ENCODE results near the gene ST6GAL1.
"Not testable (repeated sequence)": the region's sequence is repeated elsewhere in the genome, so short reads cannot be mapped to it uniquely, and the experiment has no call there.

The ST6GAL1 gene

DNA sequence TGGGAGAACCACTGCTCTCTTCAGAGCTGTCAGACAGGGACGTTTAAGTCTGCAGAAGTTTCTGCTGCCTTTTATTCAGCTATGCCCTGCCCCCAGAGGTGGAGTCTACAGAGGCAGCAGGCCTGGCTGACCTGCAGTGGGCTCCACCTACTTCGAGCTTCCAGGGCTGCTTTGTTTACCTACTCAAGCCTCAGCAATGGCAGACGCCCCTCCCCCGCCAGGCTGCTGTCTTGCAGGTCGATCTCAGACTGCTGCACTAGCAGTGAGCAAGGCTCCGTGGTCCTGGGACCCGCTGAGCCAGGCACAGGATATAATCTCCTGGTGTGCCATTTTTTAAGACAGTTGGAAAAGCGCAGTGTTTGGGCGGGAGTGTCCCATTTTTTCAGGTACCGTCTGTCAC lies 127.5 kb downstream of the ST6GAL1 start:
- DNase-seq: not testable (repeated sequence)

- no peak for DNase-seq
Observed at GRCh38 chr3:187061748-187062147, 131.4 kb downstream of the ST6GAL1 start.

DNA sequence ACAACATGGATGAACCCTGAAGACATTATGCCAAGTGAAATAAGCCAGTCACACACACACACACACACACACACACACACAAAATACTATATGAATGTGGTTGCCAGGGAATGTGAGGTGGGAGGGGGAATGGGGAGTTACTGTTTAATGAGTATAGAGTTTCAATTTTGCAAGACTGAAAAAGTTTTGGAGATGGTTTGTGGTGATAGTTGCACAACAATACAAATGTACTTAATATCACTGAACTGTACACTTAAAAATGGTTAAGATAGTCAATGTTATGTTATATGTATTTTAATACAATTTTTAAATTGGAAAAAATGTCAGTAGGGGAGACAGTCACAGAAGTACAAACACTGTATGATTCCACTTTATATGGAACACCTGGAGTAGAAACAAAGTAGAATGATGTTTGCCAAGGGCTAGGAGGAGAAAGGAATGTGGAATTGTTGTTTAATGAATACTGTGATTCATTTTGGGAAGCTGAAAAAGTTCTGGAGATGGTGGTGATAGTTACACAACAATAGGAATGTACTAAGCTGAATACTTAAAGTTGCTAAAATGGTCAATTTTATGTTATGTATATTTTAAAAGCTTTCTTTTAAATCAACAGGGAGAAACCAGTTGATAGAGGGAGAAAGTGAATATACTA lies 132.3 kb downstream of the ST6GAL1 start:
- DNase-seq: peak; percentile 68

GRCh38 chr3:187063286-187064121 lies 133.2 kb downstream of the ST6GAL1 start:
- no peak for DNase-seq

GRCh38 chr3:187064210-187065115 lies 134.1 kb downstream of the ST6GAL1 start:
- no peak for DNase-seq

DNA sequence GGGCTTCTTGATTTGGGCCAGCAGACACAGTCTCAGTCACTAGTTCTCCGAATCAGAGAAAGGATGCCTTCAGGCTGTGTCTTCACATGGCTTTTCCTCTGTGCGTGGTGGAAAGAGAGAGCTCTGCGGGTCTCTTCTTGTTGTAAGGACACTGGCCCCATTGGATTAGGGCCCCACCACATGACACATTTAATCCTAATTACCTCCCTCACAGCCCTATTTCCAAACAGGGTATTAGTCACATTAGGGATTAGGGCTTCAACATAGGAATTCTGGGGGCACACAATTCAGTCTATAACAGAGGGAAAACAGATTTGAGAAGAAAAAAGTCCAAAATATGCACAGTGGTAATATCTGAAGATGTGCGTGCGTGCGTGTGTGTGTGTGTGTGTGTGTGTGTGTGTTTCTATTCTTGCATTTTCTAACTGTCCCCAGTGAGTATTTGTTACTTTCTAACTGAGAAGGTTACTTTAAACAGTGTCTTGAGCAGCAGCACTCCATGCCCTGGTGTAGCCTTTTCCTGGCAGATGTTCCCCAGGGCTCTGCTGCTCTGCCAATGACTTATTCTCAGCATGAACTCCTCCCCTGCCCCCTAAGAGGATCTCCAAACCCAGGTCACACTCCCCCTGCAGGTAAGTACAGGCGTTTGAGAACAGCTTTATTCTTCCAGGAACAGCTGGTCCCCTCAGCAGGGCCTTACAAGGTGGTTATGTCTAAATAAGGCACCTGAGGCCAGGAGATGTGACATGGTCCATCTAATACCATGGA lies 136.1 kb downstream of the ST6GAL1 start:
- DNase-seq: peak; percentile 50

DNA sequence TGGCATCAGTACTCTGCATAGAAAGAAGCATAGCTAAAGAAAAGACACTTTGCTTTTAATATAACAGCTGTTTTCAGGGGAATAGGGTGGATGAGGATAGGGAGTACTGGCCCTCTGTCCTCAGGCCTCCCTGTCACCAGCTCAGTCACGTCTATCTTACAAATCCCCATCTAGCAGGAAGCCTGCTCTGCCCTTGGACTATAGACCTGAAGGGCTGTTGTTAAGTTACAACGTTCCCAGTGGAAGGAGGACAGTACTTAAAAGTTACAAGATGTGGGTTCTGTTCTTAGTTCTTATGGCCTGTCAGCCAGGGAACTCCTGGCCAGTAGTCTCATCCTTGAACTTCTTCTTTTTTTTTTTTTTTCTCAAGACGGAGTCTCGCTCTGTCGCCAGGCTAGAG lies 138.5 kb downstream of the ST6GAL1 start:
- DNase-seq: no peak

DNA sequence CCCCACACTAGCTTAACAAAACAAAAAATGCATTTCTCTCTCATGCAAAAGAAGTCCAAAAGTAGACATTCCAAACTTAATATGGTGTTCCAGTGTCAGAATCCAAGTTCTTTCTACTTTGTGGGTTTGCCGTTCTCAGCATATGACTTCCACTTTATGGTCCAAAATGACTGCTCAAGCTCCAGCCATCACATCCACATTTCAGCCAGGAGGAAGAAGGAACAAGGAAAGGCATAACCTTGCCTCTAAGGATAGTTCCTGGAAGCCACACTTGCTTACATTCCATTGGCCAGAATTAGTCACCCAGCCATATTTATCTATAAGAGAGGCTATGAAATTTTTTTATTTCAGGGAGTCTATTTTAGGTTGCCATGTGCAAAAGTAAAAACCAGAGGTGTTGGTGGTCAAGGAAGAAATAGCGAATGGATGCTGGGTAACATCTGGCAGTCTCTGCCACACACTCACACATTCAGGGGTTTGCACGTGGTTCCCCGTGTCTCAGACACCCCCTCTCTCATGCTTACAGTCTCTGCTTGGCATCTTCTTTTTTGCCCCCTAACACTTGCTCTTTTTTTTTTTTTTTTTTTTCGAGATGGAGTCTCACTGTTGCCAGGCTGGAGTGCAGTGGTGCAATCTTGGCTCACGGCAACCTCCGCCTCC lies 139.7 kb downstream of the ST6GAL1 start:
- no peak for DNase-seq

GRCh38 chr3:187072102-187072501 lies 141.8 kb downstream of the ST6GAL1 start:
- no peak for DNase-seq

GRCh38 chr3:187072511-187072910 lies 142.2 kb downstream of the ST6GAL1 start:
- DNase-seq: no peak

DNA sequence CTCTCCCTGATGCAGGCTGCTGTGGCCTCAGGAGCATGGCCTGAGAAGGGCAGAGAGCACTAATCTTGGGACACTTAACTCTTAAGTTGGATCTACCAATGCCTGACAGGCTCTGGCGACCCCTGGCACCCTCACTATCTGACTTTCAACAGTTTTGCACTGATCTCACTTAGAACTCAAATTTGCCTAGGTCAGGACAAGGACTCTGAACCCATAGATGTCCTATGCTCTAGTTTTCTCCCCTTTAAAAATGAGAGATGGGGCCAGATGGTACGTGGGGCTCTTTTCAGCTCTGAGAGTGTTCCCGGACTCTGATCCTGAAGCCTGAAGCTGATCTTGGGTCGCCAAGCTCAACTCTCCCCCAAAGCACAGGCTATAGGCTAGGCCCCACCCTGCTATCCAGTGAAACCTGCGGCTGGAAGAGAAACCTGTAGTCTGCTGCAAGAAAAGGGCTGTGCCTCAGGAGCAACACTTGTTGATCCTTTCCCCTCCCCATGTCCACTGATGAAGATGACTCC lies 143.3 kb downstream of the ST6GAL1 start:
- DNase-seq: no peak

DNA sequence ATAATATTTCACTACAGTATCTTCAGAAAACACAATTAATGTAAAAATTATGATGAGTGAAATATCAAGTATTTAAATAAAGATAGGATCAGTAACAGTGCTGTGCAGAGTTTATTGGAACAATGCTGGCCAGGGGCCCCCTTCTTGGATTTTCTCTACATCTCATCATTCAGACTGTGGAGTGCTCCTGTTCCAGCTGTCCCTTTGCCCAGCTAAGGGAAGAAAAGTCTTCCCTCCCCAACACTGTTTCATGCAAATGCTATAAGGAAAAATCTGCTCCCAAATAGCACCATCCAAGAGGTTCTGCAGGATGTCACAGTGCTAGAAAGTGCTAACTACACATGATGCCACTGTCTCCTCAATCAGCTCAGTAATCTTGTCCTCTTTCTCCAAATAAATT lies 144.5 kb downstream of the ST6GAL1 start:
- DNase-seq: no peak

DNA sequence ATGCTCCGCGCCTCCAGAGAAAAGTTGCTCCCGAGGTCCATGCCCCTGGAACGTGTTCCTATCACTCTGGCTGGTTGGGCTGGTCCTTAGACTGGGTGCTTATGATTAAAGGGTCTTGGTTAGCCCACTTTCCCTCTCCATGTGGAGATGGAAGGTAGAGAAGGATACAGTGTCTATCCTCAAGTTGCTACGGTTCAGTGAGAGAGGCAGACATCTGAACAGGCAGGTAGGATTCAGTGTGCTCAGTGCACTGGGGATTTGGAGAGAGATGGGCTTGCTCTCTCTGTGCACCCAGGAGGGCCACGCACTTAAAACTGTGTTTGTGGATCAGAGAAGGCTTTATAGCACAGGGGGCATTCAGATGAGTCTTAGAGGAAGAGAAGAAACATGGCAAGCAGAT lies 146.0 kb downstream of the ST6GAL1 start:
- no peak for DNase-seq

- no peak for DNase-seq
Observed at GRCh38 chr3:187077085-187077484, 146.8 kb downstream of the ST6GAL1 start.

DNA sequence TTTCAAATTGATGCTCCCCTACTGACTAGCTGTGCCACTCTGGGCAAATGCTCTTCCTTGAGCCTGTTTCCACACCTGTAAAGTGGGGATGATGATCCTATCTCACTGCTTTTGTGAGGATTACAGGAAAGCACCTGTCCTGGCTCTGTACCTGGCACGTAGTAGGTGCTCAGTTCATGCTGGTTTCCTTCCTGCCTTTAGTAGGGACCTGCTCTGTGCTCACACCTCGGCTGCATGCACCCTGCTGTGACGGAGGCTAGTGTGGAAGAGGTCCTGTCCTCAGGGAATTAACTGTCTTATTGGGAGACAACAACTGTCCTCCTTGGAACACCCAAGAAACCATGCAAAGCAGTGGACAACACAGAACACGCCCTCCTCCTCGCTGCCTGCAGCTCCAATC lies 147.2 kb downstream of the ST6GAL1 start:
- no peak for DNase-seq

- DNase-seq: no peak
Observed at GRCh38 chr3:187079090-187080022, 149.0 kb downstream of the ST6GAL1 start.

- no peak for DNase-seq
Observed at GRCh38 chr3:187080799-187081450, 150.6 kb downstream of the ST6GAL1 start.

DNA sequence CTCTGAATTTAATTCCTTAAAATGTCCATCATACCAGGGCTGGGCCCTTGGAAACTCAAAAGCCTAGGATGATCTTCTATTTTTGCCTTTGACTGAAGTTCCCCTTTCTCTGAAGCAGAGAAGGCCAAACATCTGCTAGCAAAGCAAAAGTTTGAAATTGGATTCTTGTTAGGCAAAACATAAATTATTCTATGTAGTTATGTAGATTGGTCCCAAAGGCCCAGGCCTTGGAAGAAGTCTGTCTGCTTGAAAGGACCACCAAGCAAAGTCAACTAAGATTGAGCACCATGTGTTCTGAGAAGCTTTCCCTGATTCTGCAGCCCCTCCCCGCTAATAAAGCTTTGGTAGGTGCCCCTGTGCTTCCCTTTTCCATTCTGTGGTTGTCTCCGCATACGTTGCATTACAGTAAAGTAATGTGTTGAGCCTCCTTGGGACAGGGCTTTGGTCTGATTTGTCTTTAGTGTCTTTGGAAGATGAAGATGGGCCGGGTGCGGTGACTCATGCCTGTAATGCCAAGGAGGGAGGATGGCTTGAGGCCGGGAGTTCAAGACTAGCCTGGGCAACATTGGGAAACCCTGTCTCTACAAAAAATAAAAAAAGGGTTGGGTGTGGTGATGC lies 152.5 kb downstream of the ST6GAL1 start:
- no peak for DNase-seq

DNA sequence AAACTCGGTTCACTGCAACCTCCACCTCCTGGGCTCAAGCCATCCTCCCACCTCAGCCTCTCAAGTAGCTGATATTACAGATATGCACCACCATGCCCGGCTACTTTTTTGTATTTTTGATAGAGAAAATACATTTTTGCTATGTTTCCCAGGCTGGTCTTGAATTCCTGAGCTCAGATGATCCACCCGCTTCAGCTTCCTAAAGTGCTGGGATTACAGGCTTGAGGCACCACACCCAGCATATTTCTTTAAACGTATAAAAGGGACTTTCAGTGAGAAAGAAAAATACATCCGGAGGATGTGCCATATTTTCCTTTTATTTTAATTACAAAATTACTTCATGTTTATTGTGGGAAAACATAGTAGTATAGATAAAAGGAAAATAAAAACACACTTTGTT lies 153.8 kb downstream of the ST6GAL1 start:
- no peak for DNase-seq

- no peak for DNase-seq
Observed at GRCh38 chr3:187084580-187084979, 154.3 kb downstream of the ST6GAL1 start.

All from kidney glomerular epithelial cell (primary cell).